ENCODE data around the gene HS3ST5.

DNA sequence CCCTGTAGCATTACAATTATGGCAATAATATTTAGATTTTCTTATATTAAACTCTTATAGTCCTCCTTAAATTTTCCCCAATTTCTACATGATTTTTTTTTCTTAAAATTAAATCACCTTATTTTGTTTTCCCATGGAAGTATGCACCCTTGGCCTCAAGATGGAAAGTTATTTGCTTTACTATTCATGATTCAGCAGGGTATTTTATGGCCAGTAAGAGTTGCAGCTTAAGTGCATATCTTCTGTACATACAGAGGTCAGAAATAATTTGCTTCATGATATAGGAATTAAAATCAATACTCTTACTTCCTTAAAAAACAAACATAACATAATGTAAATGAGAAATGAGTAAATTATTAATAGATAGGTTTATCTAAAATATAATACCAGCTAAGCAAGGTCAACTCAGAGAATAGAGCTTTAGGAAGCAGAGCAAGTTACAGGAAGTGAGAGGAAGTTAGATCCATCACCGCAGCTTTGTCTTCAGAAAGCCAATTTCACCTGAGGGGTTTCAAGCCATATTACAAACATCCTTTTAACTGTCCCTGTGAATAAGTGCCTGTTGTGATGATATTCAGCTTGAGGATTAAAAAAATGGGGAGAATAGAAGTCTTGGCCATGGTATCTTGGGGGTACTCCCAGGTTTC, 24.6 kb upstream of the HS3ST5 start:
- TF ChIP-seq, protein P1, sequence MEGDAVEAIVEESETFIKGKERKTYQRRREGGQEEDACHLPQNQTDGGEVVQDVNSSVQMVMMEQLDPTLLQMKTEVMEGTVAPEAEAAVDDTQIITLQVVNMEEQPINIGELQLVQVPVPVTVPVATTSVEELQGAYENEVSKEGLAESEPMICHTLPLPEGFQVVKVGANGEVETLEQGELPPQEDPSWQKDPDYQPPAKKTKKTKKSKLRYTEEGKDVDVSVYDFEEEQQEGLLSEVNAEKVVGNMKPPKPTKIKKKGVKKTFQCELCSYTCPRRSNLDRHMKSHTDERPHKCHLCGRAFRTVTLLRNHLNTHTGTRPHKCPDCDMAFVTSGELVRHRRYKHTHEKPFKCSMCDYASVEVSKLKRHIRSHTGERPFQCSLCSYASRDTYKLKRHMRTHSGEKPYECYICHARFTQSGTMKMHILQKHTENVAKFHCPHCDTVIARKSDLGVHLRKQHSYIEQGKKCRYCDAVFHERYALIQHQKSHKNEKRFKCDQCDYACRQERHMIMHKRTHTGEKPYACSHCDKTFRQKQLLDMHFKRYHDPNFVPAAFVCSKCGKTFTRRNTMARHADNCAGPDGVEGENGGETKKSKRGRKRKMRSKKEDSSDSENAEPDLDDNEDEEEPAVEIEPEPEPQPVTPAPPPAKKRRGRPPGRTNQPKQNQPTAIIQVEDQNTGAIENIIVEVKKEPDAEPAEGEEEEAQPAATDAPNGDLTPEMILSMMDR (IDR thresholded peaks at IDR 0.05; ENCODE audit: extremely low read depth in 1 of 2, insufficient read depth in 1 of 2, low read depth in 1 of 2, low read length in 2 of 2), result no peak
- no peak for TF ChIP-seq POLR2AphosphoS5 (IDR thresholded peaks at IDR 0.05; ENCODE audit: insufficient read depth, low read depth, low read length)
- no peak for TF ChIP-seq POLR2A (IDR thresholded peaks at IDR 0.05; ENCODE audit: low read depth, low read length)
- TF ChIP-seq, protein P2, sequence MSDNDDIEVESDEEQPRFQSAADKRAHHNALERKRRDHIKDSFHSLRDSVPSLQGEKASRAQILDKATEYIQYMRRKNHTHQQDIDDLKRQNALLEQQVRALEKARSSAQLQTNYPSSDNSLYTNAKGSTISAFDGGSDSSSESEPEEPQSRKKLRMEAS (IDR thresholded peaks at IDR 0.05; ENCODE audit: insufficient read depth, insufficient read length), result no peak
- TF ChIP-seq EZH2 (IDR thresholded peaks at IDR 0.05; ENCODE audit: borderline replicate concordance, low read depth, low read length, severe bottlenecking), result no peak
- TF ChIP-seq GATA2 (IDR thresholded peaks at IDR 0.05; ENCODE audit: insufficient read depth, insufficient read length, low read depth, low read length), result no peak
